NT2/D1 (cell line): Measurements from ENCODE around the gene ASB3.

Experiments used
- SUZ12 ChIP-seq: IDR thresholded peaks from 2 replicates; pipeline ENCODE4 v1.6.1; 2011; ENCODE audit not compliant: insufficient read length, insufficient read depth; ENCODE audit errors: extremely low read depth
- ZNF274 ChIP-seq: IDR thresholded peaks from 2 replicates; pipeline ENCODE4 v1.6.1; 2011; ENCODE audit warnings: mild to moderate bottlenecking, low read depth, low read length

- TF ChIP-seq SUZ12 (no peak), ZNF274 (no peak)
Observed at GRCh38 chr2:53826030-53826410, 39.3 kb upstream of the ASB3 start.
